Subcutaneous abdominal adipose tissue (tissue), 5 donors: ENCODE measurements around the gene C11orf68.

ENCODE experiments used
- H3K27ac ChIP-seq: one replicate; pipeline ENCODE4 v1.7.0; 2013; ENCODE audit warnings: low read depth, mild to moderate bottlenecking, inconsistent platforms, low read length, moderate library complexity
- H3K27me3 ChIP-seq, 5 donors: one replicate each; pipeline ENCODE4 v1.7.0; 2013; ENCODE audit warnings: low read length in 5 of 5, inconsistent platforms in 1 of 5; ENCODE audit not compliant: control insufficient read depth in 5 of 5, insufficient read depth in 4 of 5
- H3K36me3 ChIP-seq, 5 donors: one replicate each; pipeline ENCODE4 v1.7.0; 2013; ENCODE audit warnings: low read length in 5 of 5; ENCODE audit not compliant: control insufficient read depth in 5 of 5, insufficient read depth in 5 of 5
- H3K4me1 ChIP-seq, 5 donors: one replicate each; pipeline ENCODE4 v1.7.0; 2013; ENCODE audit warnings: low read length in 5 of 5, mild to moderate bottlenecking in 3 of 5, moderate library complexity in 1 of 5; ENCODE audit not compliant: control insufficient read depth in 5 of 5, insufficient read depth in 5 of 5
- H3K4me3 ChIP-seq, 5 donors: one replicate each; pipeline ENCODE4 v1.7.0; 2013; ENCODE audit warnings: low read length in 5 of 5, low read depth in 1 of 5
- H3K9ac ChIP-seq, 5 donors: one replicate each; pipeline ENCODE4 v1.7.0; 2013; ENCODE audit warnings: low read length in 5 of 5, mild to moderate bottlenecking in 4 of 5, moderate library complexity in 3 of 5
- H3K9me3 ChIP-seq, 5 donors: one replicate each; pipeline ENCODE4 v1.7.0; 2013; ENCODE audit warnings: low read length in 5 of 5; ENCODE audit not compliant: control insufficient read depth in 5 of 5
- donor health status: healthy.
- donor health status: healthy.
- donor health status: healthy.
- donor health status: healthy.
- donor health status: healthy.

C11orf68 gene

GRCh38 chr11:65867284-65868071, 51.4 kb downstream of the C11orf68 start:
- Histone ChIP-seq H3K4me3 (no peak overlapping the region), H3K36me3 (peaks cover 0 to 73% (median 68%) of the 10 kb centered on the region in 5 donors), H3K9me3 (no peaks in the 10 kb centered on the region), H3K27me3 (no peaks in the 10 kb centered on the region), H3K9ac (no peak overlapping the region), H3K4me1 (peaks cover 8 to 38% (median 33%) of the 10 kb centered on the region in 5 donors), H3K27ac (no peak overlapping the region)
